Endothelial cell of umbilical vein (primary cell): Measurements from ENCODE around the gene PLD4.

Experiments used
- CTCF ChIP-seq, 2 donors: IDR thresholded peaks; 1 replicate in 1 of 2; 2 replicates in 1 of 2; pipeline ENCODE4 v1.5.1; 2011; ENCODE audit warnings: low read length in 2 of 2, mild to moderate bottlenecking in 2 of 2, moderate library complexity in 2 of 2, control low read depth in 1 of 2, inconsistent platforms in 1 of 2, low read depth in 1 of 2; ENCODE audit not compliant: insufficient read depth in 1 of 2; ENCODE audit errors: extremely low read depth in 1 of 2
- EZH2 ChIP-seq: IDR thresholded peaks from 2 replicates; pipeline ENCODE4 v1.6.1; 2012; ENCODE audit warnings: borderline replicate concordance, low read depth, mild to moderate bottlenecking, moderate library complexity, low read length, inconsistent platforms; ENCODE audit not compliant: severe bottlenecking
- JUN ChIP-seq: IDR thresholded peaks from 2 replicates; pipeline ENCODE4 v1.6.1; 2011; ENCODE audit warnings: borderline replicate concordance, low read depth; ENCODE audit not compliant: insufficient read length, insufficient read depth
- POLR2A ChIP-seq: IDR thresholded peaks from 2 replicates; pipeline ENCODE4 v1.6.1; 2012; ENCODE audit warnings: low read depth, mild to moderate bottlenecking, control low read depth, low read length
- TF ChIP-seq, protein P1 (sequence below): IDR thresholded peaks from 2 replicates; pipeline ENCODE4 v1.6.1; 2011; ENCODE audit not compliant: insufficient read depth, insufficient read length

- TF ChIP-seq, protein P1, sequence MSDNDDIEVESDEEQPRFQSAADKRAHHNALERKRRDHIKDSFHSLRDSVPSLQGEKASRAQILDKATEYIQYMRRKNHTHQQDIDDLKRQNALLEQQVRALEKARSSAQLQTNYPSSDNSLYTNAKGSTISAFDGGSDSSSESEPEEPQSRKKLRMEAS = no peak
- TF ChIP-seq EZH2 = no peak
- TF ChIP-seq POLR2A = no peak
- no peak for TF ChIP-seq CTCF (IDR thresholded peaks at IDR 0.05; ENCODE audit: extremely low read depth in 1 of 2, insufficient read depth in 1 of 2, low read depth in 1 of 2, low read length in 2 of 2)
- TF ChIP-seq JUN = no peak
Measured at GRCh38 chr14:104929268-104930230, 4.9 kb downstream of the PLD4 start.
